Loucy (cell line): ENCODE results near the gene SLC35B4.

Source experiments
- H2AFZ ChIP-seq: fragments of 200-600 bp; sonication (generic); 2 replicates; pipeline ENCODE4 v1.6.0; 2016; ENCODE audit warnings: antibody characterized with exemption, mild to moderate bottlenecking, low read length, moderate library complexity
- H3F3A ChIP-seq: fragments of 200-600 bp; 2 replicates; pipeline ENCODE4 v1.6.0; 2016; ENCODE audit warnings: antibody characterized with exemption, low read depth, mild to moderate bottlenecking
- H3K27me3 ChIP-seq: fragments of 200-600 bp; sonication (generic); 2 replicates; pipeline ENCODE4 v1.6.1; 2014; ENCODE audit warnings: low read length, mild to moderate bottlenecking; ENCODE audit not compliant: insufficient read depth, poor library complexity, severe bottlenecking
- H3K36me3 ChIP-seq: fragments of 200-600 bp; sonication (generic); 2 replicates; pipeline ENCODE4 v1.6.1; 2016; ENCODE audit warnings: low read length; ENCODE audit not compliant: insufficient read depth
- H3K4me1 ChIP-seq: fragments of 200-600 bp; sonication (generic); 2 replicates; pipeline ENCODE4 v1.5.1; 2014; ENCODE audit warnings: low read length, mild to moderate bottlenecking; ENCODE audit not compliant: insufficient read depth, poor library complexity, severe bottlenecking
- H3K4me2 ChIP-seq: fragments of 200-600 bp; sonication (generic); 2 replicates; pipeline ENCODE4 v1.6.0; 2014; ENCODE audit warnings: antibody characterized with exemption, low read length, low read depth, mild to moderate bottlenecking; ENCODE audit not compliant: poor library complexity, severe bottlenecking
- H3K4me3 ChIP-seq: fragments of 200-600 bp; sonication (generic); 2 replicates; pipeline ENCODE4 v1.5.1; 2014; ENCODE audit warnings: low read length, mild to moderate bottlenecking, mixed read lengths; ENCODE audit not compliant: poor library complexity, severe bottlenecking
- H3K79me2 ChIP-seq: fragments of 200-600 bp; sonication (generic); 2 replicates; pipeline ENCODE4 v1.6.1; 2014; ENCODE audit warnings: low read length; ENCODE audit not compliant: insufficient read depth
- H3K9ac ChIP-seq: fragments of 200-600 bp; sonication (generic); 2 replicates; pipeline ENCODE4 v1.6.0; 2014; ENCODE audit warnings: mild to moderate bottlenecking, low read depth, low read length, moderate library complexity; ENCODE audit not compliant: poor library complexity, severe bottlenecking
- H3K9me2 ChIP-seq: fragments of 200-600 bp; sonication (generic); replicated peaks from 2 replicates; pipeline ENCODE4 v1.6.1; 2016; ENCODE audit warnings: low read depth, low read length, mixed read lengths
- H3K9me3 ChIP-seq: fragments of 200-600 bp; sonication (generic); 2 replicates; pipeline ENCODE4 v1.6.1; 2014; ENCODE audit warnings: mild to moderate bottlenecking, antibody characterized with exemption, low read length, low read depth; ENCODE audit not compliant: insufficient read depth
- H4K20me1 ChIP-seq: fragments of 200-600 bp; sonication (generic); 2 replicates; pipeline ENCODE4 v1.6.0; 2014; ENCODE audit warnings: antibody characterized with exemption, low read length, mild to moderate bottlenecking; ENCODE audit not compliant: insufficient read depth, poor library complexity, severe bottlenecking
- CTCF ChIP-seq: fragments of 200-600 bp; sonication (generic); conservative IDR thresholded peaks from 2 replicates; pipeline ENCODE4 v1.5.1; 2014; ENCODE audit warnings: mild to moderate bottlenecking, antibody characterized with exemption, low read length
- EZH2phosphoT487 ChIP-seq: fragments of 200-600 bp; IDR thresholded peaks from 2 replicates; pipeline ENCODE4 v1.6.1; 2018; ENCODE audit warnings: antibody characterized with exemption, mild to moderate bottlenecking, moderate library complexity, borderline replicate concordance

Gene SLC35B4

DNA sequence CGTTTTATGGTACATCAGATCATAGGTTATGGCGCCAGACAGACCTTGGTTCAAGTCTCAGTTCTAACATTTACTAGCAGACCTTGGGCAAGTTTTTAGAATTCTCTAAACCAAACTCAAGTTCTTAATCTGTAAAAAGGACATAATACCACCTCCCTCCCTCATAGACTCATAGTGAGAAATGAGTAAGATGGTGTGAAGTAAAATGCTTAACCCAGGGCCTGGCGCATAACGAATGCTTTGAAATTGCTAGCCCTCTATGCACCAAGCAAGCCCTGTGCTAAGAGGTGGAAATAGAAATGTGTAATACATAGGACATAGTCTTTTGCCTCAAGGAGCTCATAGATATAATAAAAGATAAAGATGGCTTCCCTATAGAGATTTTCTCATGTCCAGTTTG, 17.7 kb upstream of the SLC35B4 start:
- Histone ChIP-seq H3K4me1 (no peaks in the 10 kb centered on the region), H4K20me1 (no peaks in the 10 kb centered on the region), H3K9ac (no peak overlapping the region), H3K36me3 (no peaks in the 10 kb centered on the region), H3K27me3 (no peaks in the 10 kb centered on the region), H3K4me3 (no peak overlapping the region), H3K79me2 (no peaks in the 10 kb centered on the region), H3K4me2 (no peak overlapping the region), H3F3A (no peaks in the 10 kb centered on the region), H2AFZ (no peak overlapping the region), H3K9me3 (no peaks in the 10 kb centered on the region), H3K9me2 (no peaks in the 10 kb centered on the region)
- TF ChIP-seq CTCF (no peak), EZH2phosphoT487 (no peak)

DNA sequence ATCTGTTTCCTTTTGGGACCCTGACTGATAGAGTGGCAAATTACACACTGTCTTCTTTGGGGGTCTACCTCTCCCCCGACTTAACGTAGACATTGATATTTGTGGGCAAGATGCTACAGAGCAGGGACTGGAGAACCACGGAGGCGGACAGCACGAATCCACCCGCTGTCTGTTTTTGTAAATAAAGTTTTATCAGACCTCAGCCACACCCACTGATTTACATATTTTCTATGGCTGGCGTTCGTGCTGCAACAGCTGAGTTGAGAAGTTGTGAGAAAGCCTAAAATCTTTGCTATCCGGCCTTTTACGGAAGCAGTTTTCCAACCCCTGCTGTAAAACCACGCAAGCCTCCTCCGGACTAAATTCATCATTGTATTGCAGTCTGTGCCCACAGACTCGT, 17.2 kb upstream of the SLC35B4 start:
- H3K27me3 ChIP-seq, result no peaks in the 10 kb centered on the region
- H3K9ac ChIP-seq, result no peak overlapping the region
- no peaks in the 10 kb centered on the region for H3F3A ChIP-seq
- H4K20me1 ChIP-seq, result no peaks in the 10 kb centered on the region
- no peak overlapping the region for H2AFZ ChIP-seq
- H3K4me1 ChIP-seq, result no peaks in the 10 kb centered on the region
- H3K9me3 ChIP-seq, result no peaks in the 10 kb centered on the region
- no peaks in the 10 kb centered on the region for H3K9me2 ChIP-seq
- no peaks in the 10 kb centered on the region for H3K36me3 ChIP-seq
- H3K79me2 ChIP-seq, result no peaks in the 10 kb centered on the region
- no peak overlapping the region for H3K4me2 ChIP-seq
- H3K4me3 ChIP-seq, result no peak overlapping the region
- TF ChIP-seq EZH2phosphoT487 (no peak), CTCF (no peak)

DNA sequence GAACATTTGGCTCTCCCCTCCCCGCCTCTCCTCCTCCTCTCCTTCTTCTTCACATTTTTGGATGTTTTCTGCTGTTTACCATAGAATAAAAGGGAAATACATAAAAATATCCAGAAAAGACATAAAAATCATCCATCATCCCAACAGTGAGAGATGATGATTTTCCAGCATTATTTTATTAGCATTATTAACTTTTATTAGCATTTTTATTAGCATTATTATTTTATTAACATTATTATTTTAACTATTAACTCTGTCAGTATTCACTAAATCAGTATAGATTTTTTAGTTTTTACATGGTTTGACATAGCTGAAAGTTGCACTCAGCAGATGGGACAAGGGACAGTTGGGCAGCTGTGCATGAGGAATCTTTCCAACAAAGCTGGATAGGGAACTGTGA, 16.2 kb upstream of the SLC35B4 start:
- no peak overlapping the region for H3K9ac ChIP-seq
- no peaks in the 10 kb centered on the region for H4K20me1 ChIP-seq
- TF ChIP-seq EZH2phosphoT487, result no peak
- no peak for TF ChIP-seq CTCF
- H2AFZ ChIP-seq, result no peak overlapping the region
- no peak overlapping the region for H3K4me2 ChIP-seq
- H3K4me3 ChIP-seq, result no peak overlapping the region
- no peaks in the 10 kb centered on the region for H3K36me3 ChIP-seq
- no peaks in the 10 kb centered on the region for H3F3A ChIP-seq
- no peaks in the 10 kb centered on the region for H3K9me3 ChIP-seq
- no peaks in the 10 kb centered on the region for H3K4me1 ChIP-seq
- H3K79me2 ChIP-seq, result no peaks in the 10 kb centered on the region
- H3K9me2 ChIP-seq, result no peaks in the 10 kb centered on the region
- H3K27me3 ChIP-seq, result no peaks in the 10 kb centered on the region
